ENCODE measurements around the gene TRMT10C.
"Not testable (repeated sequence)": the region's sequence is repeated elsewhere in the genome, so short reads cannot be mapped to it uniquely, and the experiment has no call there.

Gene TRMT10C

DNA sequence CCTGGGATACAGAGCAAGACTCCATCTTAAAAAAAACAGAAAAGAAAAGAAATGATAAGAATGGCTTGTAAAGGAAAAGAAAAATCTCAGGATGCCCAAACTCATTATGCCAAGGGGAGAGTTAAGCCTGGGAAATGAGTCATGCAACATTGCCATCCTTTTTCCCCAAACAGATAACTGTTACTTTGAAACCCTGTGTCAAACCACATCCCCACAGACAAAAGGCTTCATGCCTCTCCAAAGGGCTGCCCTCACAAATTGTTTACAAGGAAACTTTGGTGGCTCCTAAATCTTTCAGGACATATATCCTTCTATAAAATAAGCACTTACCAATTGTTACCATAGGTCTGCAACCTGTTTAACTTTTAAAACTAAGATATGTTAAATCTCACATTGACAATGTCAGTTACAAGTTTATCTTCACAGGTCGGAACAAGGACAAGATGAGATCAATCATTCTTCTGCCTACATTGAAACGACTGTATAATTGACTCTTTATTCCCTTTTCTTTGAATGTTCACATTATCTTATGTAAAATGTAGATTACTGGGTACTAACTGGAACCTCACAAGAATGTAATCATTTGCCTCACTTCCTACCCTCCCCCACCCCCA lies 30.1 kb upstream of the TRMT10C start:
- H3K4me3 ChIP-seq (ENCODE audit: control insufficient read depth, low read depth, low read length) = no peak overlapping the region
- no peak for DNase-seq (ENCODE audit: low read depth)
- TF ChIP-seq, protein P1, sequence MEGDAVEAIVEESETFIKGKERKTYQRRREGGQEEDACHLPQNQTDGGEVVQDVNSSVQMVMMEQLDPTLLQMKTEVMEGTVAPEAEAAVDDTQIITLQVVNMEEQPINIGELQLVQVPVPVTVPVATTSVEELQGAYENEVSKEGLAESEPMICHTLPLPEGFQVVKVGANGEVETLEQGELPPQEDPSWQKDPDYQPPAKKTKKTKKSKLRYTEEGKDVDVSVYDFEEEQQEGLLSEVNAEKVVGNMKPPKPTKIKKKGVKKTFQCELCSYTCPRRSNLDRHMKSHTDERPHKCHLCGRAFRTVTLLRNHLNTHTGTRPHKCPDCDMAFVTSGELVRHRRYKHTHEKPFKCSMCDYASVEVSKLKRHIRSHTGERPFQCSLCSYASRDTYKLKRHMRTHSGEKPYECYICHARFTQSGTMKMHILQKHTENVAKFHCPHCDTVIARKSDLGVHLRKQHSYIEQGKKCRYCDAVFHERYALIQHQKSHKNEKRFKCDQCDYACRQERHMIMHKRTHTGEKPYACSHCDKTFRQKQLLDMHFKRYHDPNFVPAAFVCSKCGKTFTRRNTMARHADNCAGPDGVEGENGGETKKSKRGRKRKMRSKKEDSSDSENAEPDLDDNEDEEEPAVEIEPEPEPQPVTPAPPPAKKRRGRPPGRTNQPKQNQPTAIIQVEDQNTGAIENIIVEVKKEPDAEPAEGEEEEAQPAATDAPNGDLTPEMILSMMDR (IDR thresholded peaks at IDR 0.05; ENCODE audit: control insufficient read depth, insufficient read depth, low read depth, low read length, missing control alignments) = no peak

DNA sequence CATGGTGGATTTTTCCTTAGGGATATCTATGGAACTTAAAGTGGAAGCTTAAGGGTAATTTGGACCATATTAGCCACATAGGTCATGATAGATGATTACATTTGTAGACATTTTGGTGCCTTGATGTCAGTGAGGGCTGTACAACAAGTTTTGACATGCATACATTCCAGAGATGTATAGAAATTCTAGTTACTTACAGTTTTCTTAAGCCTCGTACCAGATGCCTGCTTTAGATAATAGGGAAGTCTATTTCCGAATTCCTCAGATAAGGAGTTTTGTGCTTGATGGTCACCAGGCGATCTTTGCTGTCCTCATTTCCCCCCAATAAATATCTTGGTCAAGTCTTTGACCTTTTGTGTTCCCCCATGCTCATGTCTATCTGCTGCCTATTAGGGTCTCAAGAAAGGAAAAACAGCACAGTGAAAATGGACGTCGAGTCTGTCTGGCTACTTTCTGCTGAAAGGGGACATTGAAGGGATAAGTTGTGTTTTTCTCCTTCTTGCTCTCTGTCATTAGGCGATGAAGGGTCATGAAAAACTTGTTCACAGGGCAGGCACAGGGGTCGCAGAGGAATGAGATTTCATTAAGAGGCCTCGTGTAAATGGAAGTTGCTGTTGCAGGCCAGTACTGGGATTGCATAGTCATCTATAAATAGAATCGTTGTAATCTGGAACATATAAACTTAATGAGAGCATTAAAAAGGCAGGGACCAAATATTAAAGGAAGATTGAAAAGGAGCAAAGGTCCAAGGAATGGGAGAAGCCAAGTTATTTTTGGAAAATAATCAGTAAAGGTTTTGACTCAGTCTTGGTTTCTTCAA lies 28.7 kb upstream of the TRMT10C start:
- TF ChIP-seq, protein P1 (IDR thresholded peaks at IDR 0.05; ENCODE audit: control insufficient read depth, insufficient read depth, low read depth, low read length, missing control alignments) = no peak
- no peak overlapping the region for H3K4me3 ChIP-seq (ENCODE audit: control insufficient read depth, low read depth, low read length)
- no peak for DNase-seq (ENCODE audit: low read depth)

DNA sequence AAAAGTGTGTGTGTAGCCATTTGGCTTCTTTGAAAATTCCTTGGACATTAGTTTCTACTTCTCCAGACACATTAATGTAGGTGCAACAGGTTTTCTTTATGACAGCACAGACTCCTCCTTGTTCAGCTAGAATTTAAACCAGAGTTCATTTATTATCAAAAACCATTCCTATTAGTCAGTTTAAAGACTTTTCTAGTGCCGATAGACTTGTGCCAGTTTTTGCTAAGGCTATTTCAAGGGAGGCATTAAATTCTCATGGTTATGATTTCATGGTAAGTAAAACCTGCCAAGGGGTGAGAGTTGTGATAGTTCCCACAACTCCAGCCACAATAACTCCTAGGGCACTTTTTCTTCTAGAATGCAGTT lies 28.1 kb upstream of the TRMT10C start:
- DNase-seq (ENCODE audit: low read depth) = no peak
- TF ChIP-seq, protein P1 (IDR thresholded peaks at IDR 0.05; ENCODE audit: control insufficient read depth, insufficient read depth, low read depth, low read length, missing control alignments) = no peak
- H3K4me3 ChIP-seq (ENCODE audit: control insufficient read depth, low read depth, low read length) = no peak overlapping the region

DNA sequence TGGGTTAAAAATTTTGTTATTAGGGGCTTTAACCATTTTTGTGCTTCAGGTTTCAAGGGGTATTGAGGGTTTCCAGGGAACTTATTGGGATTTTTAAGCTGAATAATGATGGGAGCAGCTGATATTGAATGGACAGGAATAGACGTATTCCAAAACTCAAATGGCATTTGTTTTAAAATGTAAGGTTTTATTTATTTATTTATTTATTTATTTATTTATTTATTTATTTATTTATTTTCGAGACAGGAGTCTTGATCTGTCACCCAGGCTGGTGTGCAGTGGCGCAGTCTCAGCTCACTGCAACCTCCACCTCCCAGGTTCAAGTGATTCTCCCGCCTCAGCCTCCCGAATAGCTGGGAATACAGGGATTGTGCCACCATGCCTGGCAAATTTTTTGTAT lies 26.4 kb upstream of the TRMT10C start:
- TF ChIP-seq, protein P1 (IDR thresholded peaks at IDR 0.05; ENCODE audit: control insufficient read depth, insufficient read depth, low read depth, low read length, missing control alignments) = no peak
- no peak overlapping the region for H3K4me3 ChIP-seq (ENCODE audit: control insufficient read depth, low read depth, low read length)
- no peak for DNase-seq (ENCODE audit: low read depth)

DNA sequence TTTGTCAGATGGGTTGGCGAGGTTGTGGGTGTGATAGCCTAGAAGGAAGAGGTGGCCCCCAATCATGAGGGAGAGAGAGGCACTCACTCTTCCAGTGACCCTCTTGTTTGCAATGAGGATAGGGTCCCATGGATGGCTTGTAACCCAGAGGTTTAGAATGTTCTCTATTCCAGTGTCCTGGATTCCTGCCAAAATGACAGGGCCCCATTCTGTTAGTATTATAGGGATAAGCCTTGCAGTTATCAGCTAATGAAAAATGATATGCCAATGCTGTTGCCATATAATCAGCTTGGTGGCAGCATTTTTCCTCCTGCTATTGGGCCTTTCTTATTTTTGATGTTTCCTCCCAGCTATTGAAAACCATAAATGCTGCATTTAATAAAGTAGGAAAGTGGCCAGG lies 25.4 kb upstream of the TRMT10C start:
- TF ChIP-seq, protein P1 (IDR thresholded peaks at IDR 0.05; ENCODE audit: control insufficient read depth, insufficient read depth, low read depth, low read length, missing control alignments) = no peak
- H3K4me3 ChIP-seq (ENCODE audit: control insufficient read depth, low read depth, low read length) = no peak overlapping the region
- DNase-seq (ENCODE audit: low read depth) = no peak

DNA sequence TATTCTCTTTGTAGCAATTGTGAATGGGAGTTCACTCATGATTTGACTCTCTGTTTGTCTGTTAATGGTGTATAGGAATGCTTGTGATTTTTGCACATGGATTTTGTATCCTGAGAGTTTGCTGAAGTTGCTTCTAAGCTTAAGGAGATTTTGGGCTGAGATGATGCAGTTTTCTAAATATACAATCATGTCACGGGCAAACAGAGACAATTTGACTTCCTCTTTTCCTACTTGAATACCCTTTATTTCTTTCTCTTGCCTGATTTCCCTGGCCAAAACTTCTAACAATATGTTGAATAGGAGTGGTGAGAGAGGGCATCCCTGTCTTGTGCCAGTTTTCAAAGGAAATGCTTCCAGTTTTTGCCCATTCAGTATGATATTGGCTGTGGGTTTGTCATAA lies 24.7 kb upstream of the TRMT10C start:
- not testable (repeated sequence) for H3K4me3 ChIP-seq (ENCODE audit: control insufficient read depth, low read depth, low read length); DNase-seq (ENCODE audit: low read depth)

DNA sequence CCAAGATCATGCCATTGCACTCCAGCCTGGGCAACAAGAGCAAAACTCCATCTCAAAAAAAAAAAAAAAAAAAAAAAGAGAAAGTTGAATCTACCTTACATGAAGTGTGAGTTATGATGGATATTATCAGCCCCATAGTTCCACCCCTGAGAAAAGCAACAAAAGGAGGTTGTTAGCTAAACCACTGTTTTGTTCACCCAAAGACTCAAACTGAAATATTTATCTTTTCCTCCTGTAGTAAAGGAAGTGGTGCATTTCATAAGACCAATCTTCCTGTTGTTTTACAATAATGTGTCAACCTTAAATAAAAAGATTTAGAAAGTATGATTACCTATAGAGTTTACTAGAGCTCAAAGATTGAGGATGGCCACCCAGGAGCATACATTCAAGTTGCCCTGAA lies 18.7 kb upstream of the TRMT10C start:
- no peak overlapping the region for H3K4me3 ChIP-seq (ENCODE audit: control insufficient read depth, low read depth, low read length)
- no peak for DNase-seq (ENCODE audit: low read depth)

More for the DNA sequence above, 18.7 kb upstream of the TRMT10C start:
- TF ChIP-seq, protein P1 (IDR thresholded peaks at IDR 0.05; ENCODE audit: control insufficient read depth, insufficient read depth, low read depth, low read length, missing control alignments) = no peak

All from AG09309 (cell line).